Hepatocyte (in vitro differentiated cells): ENCODE data around the gene RDX. TPM values are rescaled to one million over a fixed set of nuclear protein-coding genes. Genes with fewer than 3 reads are reported as not detected.

Experiments used
- DNase-seq: peaks from one replicate; pipeline ENCODE4 v3.0.0-alpha.2; 2016; ENCODE audit warnings: low spot score
- H2AFZ ChIP-seq: fragments of 200-600 bp; sonication (generic); 2 replicates; pipeline ENCODE4 v1.6.0; 2016; ENCODE audit warnings: antibody characterized with exemption, mild to moderate bottlenecking
- H3K27ac ChIP-seq: fragments of 200-600 bp; sonication (generic); 2 replicates; pipeline ENCODE4 v1.5.1; 2016; ENCODE audit warnings: mild to moderate bottlenecking
- H3K27me3 ChIP-seq: fragments of 200-600 bp; sonication (generic); 2 replicates; pipeline ENCODE4 v1.6.1; 2016
- H3K36me3 ChIP-seq: fragments of 200-600 bp; sonication (generic); replicated peaks from 2 replicates; pipeline ENCODE4 v1.5.1; 2016; ENCODE audit warnings: low read depth; ENCODE audit not compliant: insufficient read depth
- H3K4me1 ChIP-seq: fragments of 200-600 bp; sonication (generic); 2 replicates; pipeline ENCODE4 v1.5.1; 2016; ENCODE audit warnings: mild to moderate bottlenecking, moderate library complexity; ENCODE audit not compliant: insufficient read depth
- H3K4me2 ChIP-seq: fragments of 200-600 bp; sonication (generic); 2 replicates; pipeline ENCODE4 v1.6.0; 2016
- H3K4me3 ChIP-seq: fragments of 200-600 bp; sonication (generic); 2 replicates; pipeline ENCODE4 v1.5.1; 2016; ENCODE audit warnings: mild to moderate bottlenecking
- H3K79me2 ChIP-seq: fragments of 200-600 bp; sonication (generic); 2 replicates; pipeline ENCODE4 v1.6.0; 2017; ENCODE audit warnings: mild to moderate bottlenecking
- H3K9me2 ChIP-seq: fragments of 200-600 bp; sonication (generic); replicated peaks from 2 replicates; pipeline ENCODE4 v1.6.0; 2017; ENCODE audit warnings: mild to moderate bottlenecking; ENCODE audit not compliant: insufficient read depth
- H3K9me3 ChIP-seq: fragments of 200-600 bp; sonication (generic); 2 replicates; pipeline ENCODE4 v1.5.1; 2016; ENCODE audit warnings: low read depth, mild to moderate bottlenecking
- H4K20me1 ChIP-seq: fragments of 200-600 bp; sonication (generic); 2 replicates; pipeline ENCODE4 v1.6.0; 2016; ENCODE audit warnings: mild to moderate bottlenecking; ENCODE audit not compliant: insufficient read depth, poor library complexity, severe bottlenecking
- CTCF ChIP-seq: fragments of 200-600 bp; sonication (generic); IDR thresholded peaks from 2 replicates; pipeline ENCODE4 v1.5.1; 2016; ENCODE audit warnings: antibody characterized with exemption, mild to moderate bottlenecking; ENCODE audit not compliant: poor library complexity
- EZH2 ChIP-seq: fragments of 200-600 bp; sonication (generic); IDR thresholded peaks from 2 replicates; pipeline ENCODE4 v1.6.1; 2016; ENCODE audit warnings: antibody characterized with exemption, mild to moderate bottlenecking, borderline replicate concordance
- EZH2phosphoT487 ChIP-seq: fragments of 200-600 bp; sonication (generic); IDR thresholded peaks from one replicate; pipeline ENCODE4 v1.6.1; 2018; ENCODE audit warnings: antibody characterized with exemption, mild to moderate bottlenecking, low read depth, moderate library complexity; ENCODE audit not compliant: unreplicated experiment, severe bottlenecking
- WGBS: methylation state at CpG from one replicate; pipeline ENCODE4 v1.1.6; 2016; ENCODE audit warnings: low lambda C conversion rate; ENCODE audit errors: missing lambda C conversion rate; 5-methylcytosine and 5-hydroxymethylcytosine counted together
- polyA plus RNA-seq: library from polyadenylated mRNA; unstranded; fragments of >200 nt; fragmentation: Nextera tagmentation; extraction: Ambion mirVana; gene quantifications from 2 replicates; pipeline ENCODE4 v1.2.1, GENCODE V29; 2016
- total RNA-seq: library from RNA; depleted of rRNA; stranded (reverse); fragments of >200 nt; gene quantifications from 2 replicates; pipeline ENCODE4 v1.2.3, GENCODE V29; 2014

The RDX gene
- total and polyA plus RNA-seq, 2 experiments from 2014 or later, result 106 to 143 TPM

- H4K20me1 ChIP-seq, result peaks cover 87% of the 10 kb centered on the region
- peaks cover 100% of the 10 kb centered on the region for H3K79me2 ChIP-seq
- 85% methylated on average over 7 of the region's 7 CpGs for WGBS
- no peaks in the 10 kb centered on the region for H3K9me3 ChIP-seq
- H3K36me3 ChIP-seq, result no peaks in the 10 kb centered on the region
- no peaks in the 10 kb centered on the region for H3K9me2 ChIP-seq
- no peaks in the 10 kb centered on the region for H3K27me3 ChIP-seq
- H3K27ac ChIP-seq, result no peak overlapping the region
- no peak overlapping the region for H3K4me3 ChIP-seq
- peaks cover 18% of the 10 kb centered on the region for H3K4me1 ChIP-seq
- H2AFZ ChIP-seq, result no peak overlapping the region
- H3K4me2 ChIP-seq, result no peak overlapping the region
- no peak for DNase-seq
- TF ChIP-seq EZH2phosphoT487 (no peak), CTCF (no peak), EZH2 (no peak)
Measured at GRCh38 chr11:110290591-110291334, 5.7 kb downstream of the RDX start.

DNA sequence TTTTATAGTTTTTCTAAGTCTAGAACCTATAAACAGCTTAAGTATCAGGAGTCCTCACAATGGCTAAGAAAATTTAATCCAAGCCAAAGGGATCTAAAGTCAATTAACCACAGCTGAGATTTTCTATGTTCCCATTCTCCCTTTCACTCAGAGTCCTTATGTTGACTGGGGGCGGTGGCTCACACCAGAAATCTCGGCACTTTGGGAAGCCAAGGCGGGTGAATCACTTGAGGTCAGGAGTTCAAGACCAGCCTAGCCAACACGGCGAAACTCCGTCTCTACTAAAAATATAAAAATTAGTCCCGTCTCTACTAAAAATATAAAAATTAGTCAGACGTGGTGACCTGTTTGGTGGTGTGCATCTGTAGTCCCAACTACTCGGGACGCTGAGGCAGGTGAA, 6.9 kb downstream of the RDX start:
- Histone ChIP-seq H3K4me1 (peaks cover 18% of the 10 kb centered on the region), H4K20me1 (peaks cover 95% of the 10 kb centered on the region), H2AFZ (no peak overlapping the region), H3K9me2 (no peaks in the 10 kb centered on the region), H3K27me3 (no peaks in the 10 kb centered on the region), H3K27ac (no peak overlapping the region), H3K79me2 (peaks cover 99% of the 10 kb centered on the region), H3K4me3 (no peak overlapping the region), H3K36me3 (no peaks in the 10 kb centered on the region), H3K9me3 (no peaks in the 10 kb centered on the region), H3K4me2 (no peak overlapping the region)
- WGBS, result 93% methylated on average over 10 of the region's 10 CpGs
- TF ChIP-seq EZH2phosphoT487 (no peak), CTCF (no peak), EZH2 (no peak)
- DNase-seq, result no peak

DNA sequence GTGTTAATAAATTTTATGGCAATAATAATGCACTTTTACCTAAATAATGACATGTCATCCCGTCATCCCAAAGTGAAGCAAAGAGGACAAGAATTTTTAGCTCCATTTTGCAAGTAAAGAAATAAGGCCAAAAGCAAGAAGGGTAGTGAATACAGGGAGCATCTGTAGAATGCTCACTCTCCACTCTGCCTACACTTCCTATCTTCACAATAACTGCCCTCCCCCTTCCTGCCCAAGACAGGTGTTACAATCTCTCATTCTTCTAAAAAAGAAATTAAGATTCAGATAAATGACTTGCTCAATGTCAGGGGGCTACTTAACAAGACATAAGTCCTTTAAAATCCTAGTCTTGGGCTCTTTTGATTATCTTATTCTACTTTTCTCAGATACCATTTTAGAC, 8.9 kb downstream of the RDX start:
- Histone ChIP-seq H3K4me3 (no peak overlapping the region), H3K4me2 (no peak overlapping the region), H2AFZ (no peak overlapping the region), H3K27ac (no peak overlapping the region), H3K9me2 (no peaks in the 10 kb centered on the region), H4K20me1 (peaks cover 92% of the 10 kb centered on the region), H3K9me3 (no peaks in the 10 kb centered on the region), H3K4me1 (peaks cover 1% of the 10 kb centered on the region), H3K79me2 (peaks cover 99% of the 10 kb centered on the region), H3K36me3 (no peaks in the 10 kb centered on the region), H3K27me3 (no peaks in the 10 kb centered on the region)
- DNase-seq, result no peak
- TF ChIP-seq EZH2, result no peak
- no peak for TF ChIP-seq EZH2phosphoT487
- TF ChIP-seq CTCF, result no peak
- WGBS, result 85% methylated on average over 1 of the region's 1 CpG
